ENCODE data around the gene UTS2. TPM values are rescaled to one million over a fixed set of nuclear protein-coding genes. Genes with fewer than 3 reads are reported as not detected.

UTS2 gene
- total and polyA plus RNA-seq, 2 of the 8 experiments (the other 6 are each of a cell fraction or from before 2014, with no cell fraction given): not detected

DNA sequence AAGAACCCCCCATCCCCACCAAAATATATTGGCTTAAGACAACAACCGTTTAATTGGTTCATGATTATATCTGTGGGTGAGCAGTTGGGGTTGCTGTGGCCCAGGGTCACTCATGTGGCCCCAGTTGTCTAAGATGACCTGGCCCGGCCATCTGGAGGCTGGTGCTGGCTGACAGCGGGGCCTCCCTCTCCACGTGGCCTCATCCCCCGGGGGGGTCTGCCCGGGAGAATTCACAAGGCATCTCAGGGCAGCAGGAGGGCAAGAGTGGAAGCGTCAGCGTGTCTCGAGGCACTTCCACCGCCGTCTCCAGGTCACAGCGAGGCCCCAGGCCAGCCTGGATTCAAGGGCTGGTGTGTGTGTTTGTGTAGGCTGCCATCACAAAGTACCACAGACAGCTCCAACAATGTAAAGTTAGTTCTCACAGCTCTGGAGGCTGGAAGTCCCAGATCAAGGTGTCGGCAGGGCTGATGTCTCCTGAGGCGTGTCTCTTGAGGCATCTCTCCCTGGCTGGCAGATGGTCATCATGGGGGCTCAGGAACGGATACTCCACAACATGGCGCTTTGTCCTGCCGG lies 11.0 kb upstream of the UTS2 start:
- no peak overlapping the region for H4K8ac ChIP-seq (ENCODE audit: extremely low read depth, insufficient read depth, low read length)
- H3K9ac ChIP-seq (replicated peaks in 1 of 4; ENCODE audit: extremely low read depth in 1 of 4, low read depth in 3 of 4, low read length in 3 of 4): no peak overlapping the region
- H3K27me3 ChIP-seq (replicated peaks in 1 of 4; ENCODE audit: control insufficient read depth in 3 of 4, extremely low read depth in 1 of 4, insufficient read depth in 3 of 4, low read length in 3 of 4): no peaks in the 10 kb centered on the region
- H4K20me1 ChIP-seq (replicated peaks in 1 of 2; ENCODE audit: control insufficient read depth in 1 of 2, insufficient read depth in 2 of 2, low read length in 2 of 2): no peaks in the 10 kb centered on the region
- H2BK120ac ChIP-seq (replicated peaks; ENCODE audit: low read depth, low read length): no peak overlapping the region
- H2BK12ac ChIP-seq (ENCODE audit: low read depth, low read length): no peak overlapping the region
- H2AK5ac ChIP-seq (ENCODE audit: low read depth, low read length): no peak overlapping the region
- TF ChIP-seq RFX5 (IDR thresholded peaks at IDR 0.05; ENCODE audit: borderline replicate concordance, low read depth, low read length) (no peak), YY1 (IDR thresholded peaks at IDR 0.05; ENCODE audit: low read depth, low read length) (no peak), SIRT6 (IDR thresholded peaks at IDR 0.05; ENCODE audit: low read length) (no peak), NANOG (IDR thresholded peaks at IDR 0.05; ENCODE audit: insufficient read depth, low read depth, low read length, poor library complexity, severe bottlenecking) (no peak), SP4 (IDR thresholded peaks at IDR 0.05; ENCODE audit: low read length) (no peak), TBP (IDR thresholded peaks at IDR 0.05; ENCODE audit: low read depth, low read length) (no peak), POLR2A (IDR thresholded peaks at IDR 0.05; ENCODE audit: control extremely low read depth in 1 of 2, low read depth in 2 of 2, low read length in 2 of 2) (no peak)
- H3K56ac ChIP-seq (replicated peaks; ENCODE audit: insufficient read length, low read depth, low read length): no peak overlapping the region
- no peak overlapping the region for H3K23ac ChIP-seq (ENCODE audit: insufficient read length)
- CTCF ChIA-PET (ENCODE audit: partially characterized antibody): no interaction called here
- no peak overlapping the region for H2BK5ac ChIP-seq (ENCODE audit: low read depth, low read length)
- H3K4me3 ChIP-seq (ENCODE audit: extremely low read depth in 1 of 4, insufficient read depth in 2 of 4, low read depth in 3 of 4, low read length in 4 of 4): no peak overlapping the region
- H3K4ac ChIP-seq (replicated peaks; ENCODE audit: insufficient read length, low read depth, low read length): no peak overlapping the region
- no peak overlapping the region for H3K4me2 ChIP-seq (ENCODE audit: insufficient read depth in 1 of 2, low read depth in 2 of 2, low read length in 2 of 2)
- H2BK15ac ChIP-seq (ENCODE audit: low read length): no peak overlapping the region
- H4K5ac ChIP-seq (ENCODE audit: insufficient read length, low read depth, low read length): no peak overlapping the region
- POLR2A ChIA-PET (ENCODE audit: partially characterized antibody): no interaction called here
- no peaks in the 10 kb centered on the region for H3K4me1 ChIP-seq (replicated peaks in 1 of 4; ENCODE audit: control insufficient read depth in 3 of 4, insufficient read depth in 4 of 4, low read length in 3 of 4)
- no peak overlapping the region for H3K18ac ChIP-seq (ENCODE audit: extremely low read depth, low read length)
- no peak overlapping the region for H4K91ac ChIP-seq (replicated peaks; ENCODE audit: insufficient read length, low read length)
- no peaks in the 10 kb centered on the region for H3K79me2 ChIP-seq (ENCODE audit: control insufficient read depth in 1 of 2, insufficient read depth in 2 of 2, low read length in 2 of 2)
- H3K23me2 ChIP-seq (ENCODE audit: low read depth, low read length): no peaks in the 10 kb centered on the region
- no peak overlapping the region for H3K27ac ChIP-seq (ENCODE audit: low read depth, low read length)
- no peak overlapping the region for H2AFZ ChIP-seq (ENCODE audit: low read length)
- WGBS, 2 experiments (ENCODE audit: extremely low coverage in 1 of 2, insufficient coverage in 1 of 2, insufficient read length in 1 of 2, insufficient replicate concordance in 2 of 2, low coverage in 1 of 2, low lambda C conversion rate in 2 of 2, missing lambda C conversion rate in 1 of 2): 88% methylated on average over 17 of the region's 17 CpGs; no CpG with 5 or more reads in 1 of the 2 experiments
- H3K9me3 ChIP-seq (ENCODE audit: insufficient read depth in 2 of 2, low read depth in 1 of 2, low read length in 1 of 2): no peaks in the 10 kb centered on the region
- DNase-seq (ENCODE audit: low read depth in 1 of 2, low spot score in 2 of 2): no peak
- no peak overlapping the region for H3K14ac ChIP-seq (ENCODE audit: insufficient read length)
- H3K36me3 ChIP-seq (ENCODE audit: control insufficient read depth in 2 of 4, insufficient read depth in 4 of 4, low read length in 3 of 4): no peaks in the 10 kb centered on the region; a peak in 1 of 8 replicates
- no peak overlapping the region for H2BK20ac ChIP-seq (ENCODE audit: low read length)
- no peaks in the 10 kb centered on the region for H3K79me1 ChIP-seq (ENCODE audit: low read depth, low read length)
- FAIRE-seq: no peak
